Calu3 (cell line): ENCODE measurements around the gene ZNF275. TPM values are rescaled to one million over a fixed set of nuclear protein-coding genes. Genes with fewer than 3 reads are reported as not detected.

ENCODE experiments used
- BruUV-seq: library from RNA; stranded (reverse); fragments of 400-500 nt; replicated peaks from 2 replicates; lab custom pipeline; 2021; lab: Mats Ljungman, UMichigan
- CTCF ChIA-PET: fragments of 300-600 bp; sonication (Branson Sonifier 250); formaldehyde crosslinking; loops from one replicate; lab custom pipeline; 2022; ENCODE audit warnings: antibody characterized with exemption; lab: Charles Lee
- DNase-seq: peaks from one replicate; pipeline ENCODE4 v3.0.0; 2022
- H3K27ac Mint-ChIP-seq: one replicate; pipeline ENCODE4 v1.8.0; 2022; ENCODE audit warnings: mixed read lengths; ENCODE audit not compliant: unreplicated experiment
- H3K27me3 Mint-ChIP-seq: one replicate; pipeline ENCODE4 v1.8.0; 2022; ENCODE audit warnings: mixed read lengths; ENCODE audit not compliant: unreplicated experiment
- H3K36me3 Mint-ChIP-seq: one replicate; pipeline ENCODE4 v1.8.0; 2022; ENCODE audit warnings: mild to moderate bottlenecking, moderate library complexity, mixed read lengths; ENCODE audit not compliant: insufficient read depth, unreplicated experiment
- H3K4me1 Mint-ChIP-seq: one replicate; pipeline ENCODE4 v1.8.0; 2022; ENCODE audit warnings: mild to moderate bottlenecking, low read depth, mixed read lengths; ENCODE audit not compliant: unreplicated experiment
- H3K4me3 Mint-ChIP-seq: one replicate; pipeline ENCODE4 v1.8.0; 2022; ENCODE audit warnings: mild to moderate bottlenecking, low read depth, moderate library complexity, mixed read lengths; ENCODE audit not compliant: unreplicated experiment
- H3K9me3 Mint-ChIP-seq: one replicate; pipeline ENCODE4 v1.8.0; 2022; ENCODE audit warnings: low read depth, mixed read lengths; ENCODE audit not compliant: unreplicated experiment
- intact Hi-C: fragments of 100-400 bp; cut with micrococcal nuclease; formaldehyde crosslinking; loops from one replicate; pipeline ENCODE4 v1.10.0; 2022; ENCODE audit not compliant: unreplicated experiment
- total RNA-seq: library from RNA; stranded (reverse); gene quantifications from 2 replicates; pipeline ENCODE4 v1.2.3, GENCODE V29; 2022
- TF ChIP-seq, protein P1 (sequence below): fragments of 200-600 bp; IDR thresholded peaks from one replicate; pipeline ENCODE4 v1.8.0; 2022; ENCODE audit warnings: antibody characterized with exemption; ENCODE audit not compliant: unreplicated experiment

The ZNF275 gene
- total RNA-seq, 1 experiment from 2014 or later = 6.6 TPM

DNA sequence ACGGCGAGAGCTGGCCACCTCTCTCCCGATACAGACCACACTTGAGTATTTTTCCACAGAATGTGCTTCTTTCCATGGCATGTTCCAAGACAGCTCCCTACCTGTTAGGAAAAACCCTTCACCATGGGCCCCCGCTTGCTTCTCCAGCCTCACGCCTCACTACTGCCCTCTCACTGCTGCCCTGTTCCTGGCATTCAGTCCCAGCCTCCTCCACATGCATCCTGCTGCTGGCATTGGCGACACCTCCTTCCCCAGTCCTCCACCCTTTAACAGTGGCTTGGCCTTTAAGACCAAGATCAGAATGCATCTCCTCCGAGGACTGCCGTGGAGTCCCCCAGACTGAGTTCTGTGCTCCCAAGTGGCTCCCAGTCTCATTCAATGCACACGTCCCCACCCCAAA, 23.1 kb upstream of the ZNF275 start:
- no peak for DNase-seq
- H3K9me3 Mint-ChIP-seq = no peaks in the 10 kb centered on the region
- no peak overlapping the region for H3K27ac Mint-ChIP-seq
- intact Hi-C loops = no loop called here
- CTCF ChIA-PET = no interaction called here
- peaks cover 4% of the 10 kb centered on the region for H3K36me3 Mint-ChIP-seq
- H3K4me1 Mint-ChIP-seq = no peaks in the 10 kb centered on the region
- TF ChIP-seq, protein P1, sequence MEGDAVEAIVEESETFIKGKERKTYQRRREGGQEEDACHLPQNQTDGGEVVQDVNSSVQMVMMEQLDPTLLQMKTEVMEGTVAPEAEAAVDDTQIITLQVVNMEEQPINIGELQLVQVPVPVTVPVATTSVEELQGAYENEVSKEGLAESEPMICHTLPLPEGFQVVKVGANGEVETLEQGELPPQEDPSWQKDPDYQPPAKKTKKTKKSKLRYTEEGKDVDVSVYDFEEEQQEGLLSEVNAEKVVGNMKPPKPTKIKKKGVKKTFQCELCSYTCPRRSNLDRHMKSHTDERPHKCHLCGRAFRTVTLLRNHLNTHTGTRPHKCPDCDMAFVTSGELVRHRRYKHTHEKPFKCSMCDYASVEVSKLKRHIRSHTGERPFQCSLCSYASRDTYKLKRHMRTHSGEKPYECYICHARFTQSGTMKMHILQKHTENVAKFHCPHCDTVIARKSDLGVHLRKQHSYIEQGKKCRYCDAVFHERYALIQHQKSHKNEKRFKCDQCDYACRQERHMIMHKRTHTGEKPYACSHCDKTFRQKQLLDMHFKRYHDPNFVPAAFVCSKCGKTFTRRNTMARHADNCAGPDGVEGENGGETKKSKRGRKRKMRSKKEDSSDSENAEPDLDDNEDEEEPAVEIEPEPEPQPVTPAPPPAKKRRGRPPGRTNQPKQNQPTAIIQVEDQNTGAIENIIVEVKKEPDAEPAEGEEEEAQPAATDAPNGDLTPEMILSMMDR = no peak
- no peak overlapping the region for H3K4me3 Mint-ChIP-seq
- H3K27me3 Mint-ChIP-seq = peaks cover 63% of the 10 kb centered on the region
- BruUV-seq = no TSS peak

DNA sequence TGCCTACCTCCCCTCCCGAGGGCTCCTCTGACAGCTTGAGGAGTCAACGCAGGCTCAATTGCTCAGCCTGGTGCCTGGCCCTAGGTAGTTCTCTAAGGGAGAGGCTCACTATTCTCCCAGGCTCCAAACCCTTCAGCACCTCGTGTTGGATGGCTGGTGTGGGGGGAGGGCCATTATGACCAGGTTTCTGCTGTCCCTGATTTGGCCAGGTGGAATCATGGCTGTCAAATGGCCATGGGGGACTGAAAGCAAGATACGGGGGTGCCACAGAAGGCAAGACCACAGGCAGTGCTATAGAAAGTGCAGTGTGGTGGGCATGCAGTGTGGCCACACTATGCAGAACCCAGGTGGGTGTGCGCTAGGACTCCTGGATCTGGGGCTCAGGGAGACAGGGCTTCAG, 21.9 kb upstream of the ZNF275 start:
- H3K27me3 Mint-ChIP-seq = peaks cover 53% of the 10 kb centered on the region
- BruUV-seq = no TSS peak
- intact Hi-C loops = no loop called here
- H3K4me1 Mint-ChIP-seq = no peaks in the 10 kb centered on the region
- TF ChIP-seq, protein P1 = no peak
- H3K36me3 Mint-ChIP-seq = peaks cover 4% of the 10 kb centered on the region
- H3K27ac Mint-ChIP-seq = no peak overlapping the region
- CTCF ChIA-PET = no interaction called here
- DNase-seq = no peak
- H3K4me3 Mint-ChIP-seq = no peak overlapping the region
- no peaks in the 10 kb centered on the region for H3K9me3 Mint-ChIP-seq

DNA sequence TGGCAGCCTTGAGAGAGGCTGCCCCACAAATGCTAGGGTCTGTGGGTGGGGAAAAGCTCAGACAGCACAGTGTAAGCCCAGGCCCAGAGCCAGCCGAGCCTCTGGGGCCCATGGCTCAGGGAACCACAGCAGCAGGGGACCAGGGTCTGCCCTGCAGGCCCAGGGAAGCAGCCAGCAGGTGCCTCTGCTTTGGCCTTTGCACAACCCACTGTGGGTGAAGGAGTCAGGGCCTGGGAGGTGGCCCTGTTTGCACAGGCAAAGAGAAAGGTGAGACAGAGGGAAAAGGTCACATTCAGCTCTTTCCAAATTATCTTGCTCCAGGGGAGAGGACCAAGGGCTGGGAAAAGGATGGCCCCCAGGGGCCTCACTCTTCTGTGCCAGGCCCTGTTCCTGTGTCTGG, 21.1 kb upstream of the ZNF275 start:
- TF ChIP-seq, protein P1 = no peak
- Mint-ChIP-seq H3K27ac (no peak overlapping the region), H3K27me3 (peaks cover 45% of the 10 kb centered on the region), H3K9me3 (no peaks in the 10 kb centered on the region), H3K36me3 (peaks cover 4% of the 10 kb centered on the region), H3K4me1 (no peaks in the 10 kb centered on the region), H3K4me3 (no peak overlapping the region)
- CTCF ChIA-PET = no interaction called here
- no TSS peak for BruUV-seq
- intact Hi-C loops = no loop called here
- DNase-seq = no peak

DNA sequence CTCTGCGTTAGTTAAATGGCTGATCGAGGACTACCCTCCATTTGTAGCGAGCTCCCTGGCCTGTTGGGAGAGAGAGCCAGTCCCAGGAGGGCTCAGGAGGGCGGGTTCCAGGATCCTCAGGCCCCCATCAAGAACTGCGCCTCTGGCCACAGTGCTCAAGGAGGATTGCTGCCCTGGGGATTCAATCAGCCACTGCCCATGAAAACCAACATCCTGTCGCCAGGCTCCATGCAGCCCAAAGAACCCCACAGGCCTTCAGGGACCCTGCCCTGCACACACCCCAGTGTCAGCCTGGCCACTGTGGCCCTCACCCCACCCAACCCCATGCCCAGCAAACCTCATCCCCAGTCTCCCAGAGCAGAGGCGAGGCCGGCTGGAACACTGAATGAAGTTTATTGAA, 16.6 kb upstream of the ZNF275 start:
- intact Hi-C loops = no loop called here
- no peaks in the 10 kb centered on the region for H3K9me3 Mint-ChIP-seq
- CTCF ChIA-PET = no interaction called here
- no peak overlapping the region for H3K4me3 Mint-ChIP-seq
- H3K27ac Mint-ChIP-seq = no peak overlapping the region
- BruUV-seq = no TSS peak
- no peaks in the 10 kb centered on the region for H3K4me1 Mint-ChIP-seq
- peaks cover 4% of the 10 kb centered on the region for H3K36me3 Mint-ChIP-seq
- DNase-seq = no peak
- peaks cover 14% of the 10 kb centered on the region for H3K27me3 Mint-ChIP-seq
- TF ChIP-seq, protein P1 = no peak
